BLaER1 treated with 17β-estradiol and CSF1 and Interleukin-3, amounts not matched to agents 10 nM and 100 nM (cell line): ENCODE measurements around the gene PCBP1.

ENCODE experiments used
- H3K27ac ChIP-seq, 11 experiments: shearing (Covaris generic); formaldehyde crosslinking; 2 replicates each; pipeline ENCODE4 v1.8.1; 2022
- H3K27me3 ChIP-seq, 11 experiments: shearing (Covaris generic); formaldehyde crosslinking; 2 replicates each; pipeline ENCODE4 v1.8.1; 2022
- H3K36me3 ChIP-seq, 11 experiments: shearing (Covaris generic); formaldehyde crosslinking; 2 replicates each; pipeline ENCODE4 v1.8.1; 2022
- H3K4me1 ChIP-seq, 10 experiments: shearing (Covaris generic); formaldehyde crosslinking; 2 replicates each; pipeline ENCODE4 v1.8.1; 2022
- H3K4me2 ChIP-seq, 11 experiments: shearing (Covaris generic); formaldehyde crosslinking; 2 replicates each; pipeline ENCODE4 v1.8.1; 2022
- H3K4me3 ChIP-seq, 10 experiments: shearing (Covaris generic); formaldehyde crosslinking; 2 replicates each; pipeline ENCODE4 v1.8.1; 2022
- H3K9ac ChIP-seq, 11 experiments: shearing (Covaris generic); formaldehyde crosslinking; 2 replicates each; pipeline ENCODE4 v1.8.1; 2022
- H3K9me3 ChIP-seq, 11 experiments: shearing (Covaris generic); formaldehyde crosslinking; replicated peaks in 1 of 11; 2 replicates each; pipeline ENCODE4 v1.8.1; 2022
- H4K20me1 ChIP-seq, 11 experiments: shearing (Covaris generic); formaldehyde crosslinking; 2 replicates each; pipeline ENCODE4 v1.8.1; 2022
- Cebpa-rat ChIP-seq, 11 experiments: shearing (Covaris generic); IDR thresholded peaks; 2 replicates each; pipeline ENCODE4 v1.8.1; 2022

Gene PCBP1

GRCh38 chr2:70084973-70085710, 2.1 kb upstream of the PCBP1 start:
- Histone ChIP-seq H3K4me3 (peak overlapping the region; percentile 55 to 98 (median 92); a peak in 19 of 20 replicates), H3K27ac (peak overlapping the region; percentile 99 to 100 (median 100)), H4K20me1 (peaks cover 0 to 7% (median 0%) of the 10 kb centered on the region in 11 experiments; a peak in 3 of 22 replicates), H3K27me3 (no peaks in the 10 kb centered on the region), H3K4me2 (peak overlapping the region; percentile 90 to 99 (median 93)), H3K9me3 (peaks cover 0 to 3% (median 0%) of the 10 kb centered on the region in 11 experiments; a peak in 2 of 22 replicates), H3K9ac (peak overlapping the region; percentile 97 to 100 (median 99)), H3K4me1 (peaks cover 37 to 68% (median 46%) of the 10 kb centered on the region in 10 experiments), H3K36me3 (peaks cover 29 to 61% (median 48%) of the 10 kb centered on the region in 11 experiments; a peak in 21 of 22 replicates)
- TF ChIP-seq Cebpa-rat (IDR thresholded peaks at IDR 0.05) = no peak

- Histone ChIP-seq H3K9ac (peak overlapping the region; percentile 97 to 100 (median 99)), H3K36me3 (peaks cover 29 to 55% (median 42%) of the 10 kb centered on the region in 11 experiments; a peak in 21 of 22 replicates), H3K27ac (peak overlapping the region; percentile 99 to 100 (median 100)), H3K27me3 (no peaks in the 10 kb centered on the region), H3K4me2 (peak overlapping the region; percentile 90 to 99 (median 93)), H3K4me1 (peaks cover 43 to 68% (median 50%) of the 10 kb centered on the region in 10 experiments), H4K20me1 (peaks cover 0 to 7% (median 0%) of the 10 kb centered on the region in 11 experiments; a peak in 3 of 22 replicates), H3K4me3 (peak overlapping the region; percentile 55 to 98 (median 92)), H3K9me3 (peaks cover 0 to 3% (median 0%) of the 10 kb centered on the region in 11 experiments; a peak in 2 of 22 replicates)
- no peak for TF ChIP-seq Cebpa-rat (IDR thresholded peaks at IDR 0.05)
Observed at GRCh38 chr2:70085711-70086277, 1.5 kb upstream of the PCBP1 start.

DNA sequence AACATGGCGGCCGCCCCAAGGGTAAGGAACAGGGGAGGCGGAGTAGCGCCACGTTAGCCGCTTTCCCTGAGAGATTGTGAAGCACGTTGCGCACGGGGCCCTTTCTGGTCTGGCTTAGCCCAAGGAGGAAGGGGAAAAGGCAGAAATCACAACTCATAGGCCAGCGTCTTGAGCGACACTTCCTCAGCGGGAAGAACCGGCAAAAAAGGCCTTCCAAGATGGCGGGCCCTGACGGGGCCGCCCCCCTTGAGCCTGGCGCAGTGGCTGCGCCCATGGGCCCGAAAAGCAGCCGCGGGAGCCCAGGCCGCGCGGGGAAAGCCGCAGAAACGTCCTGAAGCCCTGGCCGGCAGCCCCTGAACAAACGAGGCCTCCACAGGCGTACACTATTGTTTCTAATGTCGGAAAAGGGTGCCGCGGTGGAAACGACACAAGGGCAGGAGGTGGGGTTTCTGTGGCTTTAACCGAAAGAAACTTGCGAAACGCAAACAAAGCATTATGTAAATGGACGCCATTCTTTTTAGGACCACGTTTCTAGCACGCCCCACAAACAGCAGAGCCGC, 919 bp upstream of the PCBP1 start:
- peak overlapping the region; percentile 97 to 100 (median 99) for H3K9ac ChIP-seq
- peak overlapping the region; percentile 99 to 100 (median 100) for H3K27ac ChIP-seq
- no peaks in the 10 kb centered on the region for H3K27me3 ChIP-seq
- peak in 9 of 11 experiments; percentile 46 to 90 (median 68); a peak in 15 of 22 replicates for TF ChIP-seq Cebpa-rat (IDR thresholded peaks at IDR 0.05)
- H3K9me3 ChIP-seq = peaks cover 0 to 3% (median 0%) of the 10 kb centered on the region in 11 experiments; a peak in 2 of 22 replicates
- H3K36me3 ChIP-seq = peaks cover 29 to 49% (median 37%) of the 10 kb centered on the region in 11 experiments; a peak in 21 of 22 replicates
- peak overlapping the region; percentile 90 to 99 (median 93) for H3K4me2 ChIP-seq
- peaks cover 0 to 7% (median 0%) of the 10 kb centered on the region in 11 experiments; a peak in 3 of 22 replicates for H4K20me1 ChIP-seq
- peaks cover 49 to 68% (median 54%) of the 10 kb centered on the region in 10 experiments for H3K4me1 ChIP-seq
- H3K4me3 ChIP-seq = peak overlapping the region; percentile 55 to 98 (median 92)

DNA sequence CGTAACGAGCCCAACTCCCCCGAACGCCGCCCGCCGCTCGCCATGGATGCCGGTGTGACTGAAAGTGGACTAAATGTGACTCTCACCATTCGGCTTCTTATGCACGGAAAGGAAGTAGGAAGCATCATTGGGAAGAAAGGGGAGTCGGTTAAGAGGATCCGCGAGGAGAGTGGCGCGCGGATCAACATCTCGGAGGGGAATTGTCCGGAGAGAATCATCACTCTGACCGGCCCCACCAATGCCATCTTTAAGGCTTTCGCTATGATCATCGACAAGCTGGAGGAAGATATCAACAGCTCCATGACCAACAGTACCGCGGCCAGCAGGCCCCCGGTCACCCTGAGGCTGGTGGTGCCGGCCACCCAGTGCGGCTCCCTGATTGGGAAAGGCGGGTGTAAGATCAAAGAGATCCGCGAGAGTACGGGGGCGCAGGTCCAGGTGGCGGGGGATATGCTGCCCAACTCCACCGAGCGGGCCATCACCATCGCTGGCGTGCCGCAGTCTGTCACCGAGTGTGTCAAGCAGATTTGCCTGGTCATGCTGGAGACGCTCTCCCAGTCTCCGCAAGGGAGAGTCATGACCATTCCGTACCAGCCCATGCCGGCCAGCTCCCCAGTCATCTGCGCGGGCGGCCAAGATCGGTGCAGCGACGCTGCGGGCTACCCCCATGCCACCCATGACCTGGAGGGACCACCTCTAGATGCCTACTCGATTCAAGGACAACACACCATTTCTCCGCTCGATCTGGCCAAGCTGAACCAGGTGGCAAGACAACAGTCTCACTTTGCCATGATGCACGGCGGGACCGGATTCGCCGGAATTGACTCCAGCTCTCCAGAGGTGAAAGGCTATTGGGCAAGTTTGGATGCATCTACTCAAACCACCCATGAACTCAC, 673 bp downstream of the PCBP1 start:
- Histone ChIP-seq H3K36me3 (peaks cover 14 to 33% (median 21%) of the 10 kb centered on the region in 11 experiments; a peak in 21 of 22 replicates), H3K27me3 (no peaks in the 10 kb centered on the region), H4K20me1 (peaks cover 0 to 7% (median 0%) of the 10 kb centered on the region in 11 experiments; a peak in 3 of 22 replicates), H3K9me3 (peaks cover 0 to 3% (median 0%) of the 10 kb centered on the region in 11 experiments; a peak in 2 of 22 replicates), H3K9ac (peak overlapping the region; percentile 97 to 100 (median 99)), H3K4me2 (peak overlapping the region; percentile 81 to 99 (median 94)), H3K4me3 (peak overlapping the region; percentile 86 to 98 (median 92)), H3K27ac (peak overlapping the region; percentile 99 to 100 (median 100)), H3K4me1 (peaks cover 50 to 66% (median 60%) of the 10 kb centered on the region in 10 experiments)
- no peak for TF ChIP-seq Cebpa-rat (IDR thresholded peaks at IDR 0.05)

DNA sequence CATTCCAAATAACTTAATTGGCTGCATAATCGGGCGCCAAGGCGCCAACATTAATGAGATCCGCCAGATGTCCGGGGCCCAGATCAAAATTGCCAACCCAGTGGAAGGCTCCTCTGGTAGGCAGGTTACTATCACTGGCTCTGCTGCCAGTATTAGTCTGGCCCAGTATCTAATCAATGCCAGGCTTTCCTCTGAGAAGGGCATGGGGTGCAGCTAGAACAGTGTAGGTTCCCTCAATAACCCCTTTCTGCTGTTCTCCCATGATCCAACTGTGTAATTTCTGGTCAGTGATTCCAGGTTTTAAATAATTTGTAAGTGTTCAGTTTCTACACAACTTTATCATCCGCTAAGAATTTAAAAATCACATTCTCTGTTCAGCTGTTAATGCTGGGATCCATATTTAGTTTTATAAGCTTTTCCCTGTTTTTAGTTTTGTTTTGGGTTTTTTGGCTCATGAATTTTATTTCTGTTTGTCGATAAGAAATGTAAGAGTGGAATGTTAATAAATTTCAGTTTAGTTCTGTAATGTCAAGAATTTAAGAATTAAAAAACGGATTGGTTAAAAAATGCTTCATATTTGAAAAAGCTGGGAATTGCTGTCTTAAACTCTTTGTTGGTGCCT, 1.4 kb downstream of the PCBP1 start:
- no peak for TF ChIP-seq Cebpa-rat (IDR thresholded peaks at IDR 0.05)
- peak overlapping the region; percentile 99 to 100 (median 100) for H3K27ac ChIP-seq
- peak overlapping the region; percentile 86 to 98 (median 92) for H3K4me3 ChIP-seq
- no peaks in the 10 kb centered on the region for H3K27me3 ChIP-seq
- peak overlapping the region; percentile 81 to 99 (median 94) for H3K4me2 ChIP-seq
- H4K20me1 ChIP-seq = peaks cover 0 to 7% (median 0%) of the 10 kb centered on the region in 11 experiments; a peak in 3 of 22 replicates
- peaks cover 8 to 26% (median 15%) of the 10 kb centered on the region in 11 experiments; a peak in 18 of 22 replicates for H3K36me3 ChIP-seq
- peaks cover 46 to 66% (median 58%) of the 10 kb centered on the region in 10 experiments for H3K4me1 ChIP-seq
- peaks cover 0 to 3% (median 0%) of the 10 kb centered on the region in 11 experiments; a peak in 2 of 22 replicates for H3K9me3 ChIP-seq
- H3K9ac ChIP-seq = peak overlapping the region; percentile 97 to 100 (median 99)

DNA sequence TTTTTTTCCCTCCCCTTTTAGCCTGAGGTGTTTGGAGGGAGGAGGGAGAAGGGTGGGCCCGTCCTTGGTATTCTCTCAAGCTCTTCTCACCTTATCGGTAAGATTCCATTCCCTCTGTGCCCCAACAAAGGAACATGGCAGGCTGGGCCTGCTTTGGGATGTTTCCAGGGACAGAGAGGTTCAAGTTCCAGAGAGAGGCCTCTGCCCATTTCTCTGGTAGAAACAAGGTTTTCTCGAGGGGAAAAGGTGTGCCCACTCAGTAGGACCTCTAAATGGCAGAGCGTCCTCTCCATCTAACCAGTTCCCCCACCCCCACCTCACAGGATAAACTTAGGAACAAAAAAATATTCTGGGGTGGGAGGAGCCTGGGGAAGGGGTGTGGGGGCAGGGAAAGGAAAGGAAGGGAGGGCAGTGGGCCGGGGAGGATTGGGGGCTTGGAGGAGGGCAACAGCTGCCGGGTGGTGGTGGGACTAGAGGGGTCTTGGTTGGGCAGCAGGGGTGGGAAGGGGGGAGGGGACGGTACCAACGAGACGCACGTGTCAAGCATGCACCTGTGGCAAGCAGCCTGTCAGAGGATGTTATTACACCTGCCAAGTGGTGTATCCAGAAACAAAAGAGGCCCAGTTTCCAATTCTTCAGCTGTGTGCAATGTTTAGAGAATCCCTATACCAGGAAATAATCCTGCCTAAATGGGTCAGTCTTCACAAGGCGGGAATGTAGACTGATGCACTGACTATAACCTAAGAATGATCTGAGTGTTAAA, 2.1 kb downstream of the PCBP1 start:
- no peak for TF ChIP-seq Cebpa-rat (IDR thresholded peaks at IDR 0.05)
- Histone ChIP-seq H3K36me3 (peaks cover 8 to 21% (median 15%) of the 10 kb centered on the region in 11 experiments; a peak in 18 of 22 replicates), H3K9ac (peak overlapping the region; percentile 97 to 100 (median 99)), H3K4me3 (peak overlapping the region; percentile 86 to 98 (median 92)), H3K27ac (peak overlapping the region; percentile 99 to 100 (median 100)), H3K27me3 (no peaks in the 10 kb centered on the region), H3K9me3 (peaks cover 0 to 3% (median 0%) of the 10 kb centered on the region in 11 experiments; a peak in 2 of 22 replicates), H3K4me2 (peak overlapping the region; percentile 81 to 99 (median 94)), H3K4me1 (peaks cover 46 to 66% (median 58%) of the 10 kb centered on the region in 10 experiments), H4K20me1 (peaks cover 0 to 7% (median 0%) of the 10 kb centered on the region in 11 experiments; a peak in 3 of 22 replicates)
